Effector memory CD4-positive, alpha-beta T cell (primary cell): ENCODE measurements around the gene ENAH.
"Not testable (repeated sequence)": the region's sequence is repeated elsewhere in the genome, so short reads cannot be mapped to it uniquely, and the experiment has no call there.

Source experiments
- DNase-seq, 3 donors: peaks; one replicate each; pipeline ENCODE4 v3.0.0-alpha.2; 2020
- H3K27ac ChIP-seq: 2 replicates; pipeline ENCODE4 v1.7.0; 2013; ENCODE audit warnings: mild to moderate bottlenecking, low read length, moderate library complexity; ENCODE audit not compliant: insufficient read depth, poor library complexity, severe bottlenecking
- H3K27me3 ChIP-seq: replicated peaks from 2 replicates; pipeline ENCODE4 v1.7.0; 2013; ENCODE audit warnings: mild to moderate bottlenecking, low read length; ENCODE audit not compliant: insufficient read depth, control insufficient read depth, poor library complexity, severe bottlenecking
- H3K36me3 ChIP-seq: 2 replicates; pipeline ENCODE4 v1.7.0; 2013; ENCODE audit warnings: mild to moderate bottlenecking, low read length, moderate library complexity; ENCODE audit not compliant: control insufficient read depth, insufficient read depth
- H3K4me1 ChIP-seq: 2 replicates; pipeline ENCODE4 v1.7.0; 2013; ENCODE audit warnings: low read length, mild to moderate bottlenecking; ENCODE audit not compliant: control insufficient read depth, insufficient read depth, poor library complexity, severe bottlenecking
- H3K4me3 ChIP-seq: 2 replicates; pipeline ENCODE4 v1.7.0; 2013; ENCODE audit warnings: low read length, low read depth, mild to moderate bottlenecking; ENCODE audit not compliant: insufficient read depth, poor library complexity, severe bottlenecking
- H3K9me3 ChIP-seq: 2 replicates; pipeline ENCODE4 v1.7.0; 2013; ENCODE audit warnings: mild to moderate bottlenecking, low read length, moderate library complexity; ENCODE audit not compliant: control insufficient read depth

The ENAH gene

DNA sequence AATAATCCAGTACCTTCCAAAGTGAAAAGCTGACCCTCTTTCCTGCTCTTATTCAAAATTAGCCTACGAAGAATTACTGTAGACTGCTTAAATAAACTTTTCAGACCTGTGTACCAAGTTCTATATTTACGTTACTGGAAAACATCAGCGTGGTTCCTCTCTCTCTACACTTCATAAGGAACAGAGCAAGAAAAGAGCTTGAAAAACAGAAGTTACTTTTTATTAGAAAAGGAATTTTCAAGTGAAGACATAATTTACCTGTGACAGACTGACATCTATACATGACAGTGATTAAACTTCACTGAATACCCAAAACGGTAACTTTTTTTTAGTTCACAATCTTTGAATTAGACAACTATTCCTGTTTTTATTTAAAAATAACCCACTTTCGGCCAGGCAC, 2.7 kb downstream of the ENAH start:
- H3K9me3 ChIP-seq: no peaks in the 10 kb centered on the region
- H3K4me1 ChIP-seq: peaks cover 17% of the 10 kb centered on the region
- no peak overlapping the region for H3K27ac ChIP-seq
- no peak overlapping the region for H3K4me3 ChIP-seq
- no peaks in the 10 kb centered on the region for H3K36me3 ChIP-seq
- H3K27me3 ChIP-seq: peaks cover 10% of the 10 kb centered on the region
- DNase-seq: no peak

DNA sequence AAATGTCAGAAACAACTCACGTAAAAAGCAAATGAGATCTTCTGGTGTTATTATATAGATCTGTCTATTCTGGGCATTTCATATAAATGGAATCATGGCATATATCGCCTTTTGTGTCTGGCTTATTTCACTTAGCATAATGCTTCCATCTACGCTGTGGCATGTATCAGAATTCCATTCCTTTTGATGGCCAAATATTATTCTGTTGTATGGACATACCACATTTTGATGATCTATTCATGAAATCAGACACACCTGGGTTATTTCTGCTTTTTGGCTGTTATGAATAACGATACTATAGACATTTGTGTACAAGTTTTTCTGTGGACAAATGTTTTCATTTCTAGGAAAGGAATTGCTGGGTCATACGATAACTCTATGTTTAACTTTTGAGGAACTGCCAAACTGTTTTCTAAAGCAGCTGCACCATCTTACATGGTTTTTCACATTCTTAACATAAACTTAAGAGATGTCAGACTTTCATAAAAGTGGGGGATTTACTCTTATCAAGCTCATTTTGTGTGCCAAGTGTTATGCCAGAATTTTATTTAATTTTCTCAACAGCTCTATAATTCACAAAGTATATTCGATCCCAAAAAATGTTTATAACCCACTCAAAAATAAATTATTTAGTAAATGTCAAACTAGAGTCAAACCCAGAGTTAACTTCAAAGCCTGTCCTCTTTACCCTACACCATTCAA, 7.6 kb downstream of the ENAH start:
- no peaks in the 10 kb centered on the region for H3K4me1 ChIP-seq

GRCh38 chr1:225644666-225645065, 8.3 kb downstream of the ENAH start:
- DNase-seq: no peak

More for the DNA sequence above, 7.6 kb downstream of the ENAH start:
- no peaks in the 10 kb centered on the region for H3K36me3 ChIP-seq
- H3K4me3 ChIP-seq: no peak overlapping the region
- peaks cover 10% of the 10 kb centered on the region for H3K27me3 ChIP-seq
- H3K27ac ChIP-seq: no peak overlapping the region
- no peak for DNase-seq
- no peaks in the 10 kb centered on the region for H3K9me3 ChIP-seq

GRCh38 chr1:225642177-225642576, 10.7 kb downstream of the ENAH start:
- H3K27me3 ChIP-seq: peaks cover 2% of the 10 kb centered on the region
- no peaks in the 10 kb centered on the region for H3K36me3 ChIP-seq
- no peak overlapping the region for H3K27ac ChIP-seq
- H3K4me1 ChIP-seq: no peaks in the 10 kb centered on the region
- no peak for DNase-seq
- no peaks in the 10 kb centered on the region for H3K9me3 ChIP-seq
- H3K4me3 ChIP-seq: no peak overlapping the region

More at GRCh38 chr1:225644666-225645065, 8.3 kb downstream of the ENAH start:
- Histone ChIP-seq H3K27ac (no peak overlapping the region), H3K4me3 (no peak overlapping the region), H3K27me3 (peaks cover 10% of the 10 kb centered on the region), H3K4me1 (no peaks in the 10 kb centered on the region), H3K36me3 (no peaks in the 10 kb centered on the region), H3K9me3 (no peaks in the 10 kb centered on the region)

GRCh38 chr1:225638853-225639252, 14.1 kb downstream of the ENAH start:
- H3K4me3 ChIP-seq: no peak overlapping the region
- H3K36me3 ChIP-seq: no peaks in the 10 kb centered on the region
- no peak overlapping the region for H3K27ac ChIP-seq
- no peaks in the 10 kb centered on the region for H3K4me1 ChIP-seq
- H3K9me3 ChIP-seq: no peaks in the 10 kb centered on the region
- no peak for DNase-seq
- no peaks in the 10 kb centered on the region for H3K27me3 ChIP-seq

DNA sequence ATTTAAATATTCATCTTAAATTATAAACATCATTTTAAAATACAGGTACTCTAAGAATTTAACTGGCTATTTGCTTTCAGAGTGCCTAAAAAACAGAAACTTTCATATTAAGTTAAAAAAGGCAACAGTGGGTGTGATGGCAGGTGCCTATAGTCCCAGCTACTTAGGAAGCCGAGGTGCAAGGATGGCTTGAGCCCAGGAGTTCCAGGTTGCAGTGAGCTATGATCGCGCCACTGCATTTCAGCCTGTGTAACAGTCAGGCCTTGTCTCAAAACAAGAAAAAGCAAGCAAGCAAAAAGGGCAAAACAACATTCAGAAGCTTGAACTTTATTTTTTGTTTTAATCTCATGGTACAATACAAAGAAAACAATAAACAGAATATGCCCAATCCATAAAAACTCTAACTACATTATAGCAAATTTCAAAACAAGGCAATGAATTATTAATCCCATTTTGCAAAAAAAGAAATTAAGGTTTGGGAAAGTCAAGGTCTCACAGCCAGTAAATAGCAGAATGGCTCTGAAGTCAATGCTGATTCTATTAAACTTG, 15.2 kb downstream of the ENAH start:
- H3K4me1 ChIP-seq: no peaks in the 10 kb centered on the region
- no peaks in the 10 kb centered on the region for H3K27me3 ChIP-seq
- H3K4me3 ChIP-seq: no peak overlapping the region
- H3K36me3 ChIP-seq: no peaks in the 10 kb centered on the region
- no peaks in the 10 kb centered on the region for H3K9me3 ChIP-seq
- no peak for DNase-seq
- no peak overlapping the region for H3K27ac ChIP-seq

- not testable (repeated sequence) for H3K27me3 ChIP-seq, H3K27ac ChIP-seq, H3K4me3 ChIP-seq, H3K4me1 ChIP-seq, DNase-seq, H3K9me3 ChIP-seq, H3K36me3 ChIP-seq
These were observed 15.9 kb downstream of the ENAH start for GRCh38 chr1:225636992-225637391.

DNA sequence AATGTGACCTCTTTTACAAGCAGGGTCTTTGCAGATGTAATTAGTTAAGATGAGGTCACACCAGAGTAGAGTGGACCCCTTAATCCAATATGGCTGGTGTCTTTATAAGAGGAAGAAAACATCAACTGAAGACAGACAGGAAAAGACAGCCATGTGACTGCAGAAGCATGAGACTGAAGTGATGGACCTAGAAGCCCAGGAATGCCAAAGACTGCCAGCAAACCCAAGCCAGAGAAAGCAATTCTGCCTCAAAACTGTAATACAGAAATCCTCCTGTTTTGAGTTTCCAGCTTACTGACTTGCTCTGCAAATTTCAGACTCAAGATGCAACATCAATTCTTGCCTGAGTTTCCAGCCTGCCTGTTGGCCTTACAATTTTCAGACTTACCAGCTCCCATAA, 17.3 kb downstream of the ENAH start:
- H3K27ac ChIP-seq: no peak overlapping the region
- no peak overlapping the region for H3K4me3 ChIP-seq
- H3K36me3 ChIP-seq: no peaks in the 10 kb centered on the region
- no peaks in the 10 kb centered on the region for H3K9me3 ChIP-seq
- no peaks in the 10 kb centered on the region for H3K4me1 ChIP-seq
- no peaks in the 10 kb centered on the region for H3K27me3 ChIP-seq
- DNase-seq: no peak

DNA sequence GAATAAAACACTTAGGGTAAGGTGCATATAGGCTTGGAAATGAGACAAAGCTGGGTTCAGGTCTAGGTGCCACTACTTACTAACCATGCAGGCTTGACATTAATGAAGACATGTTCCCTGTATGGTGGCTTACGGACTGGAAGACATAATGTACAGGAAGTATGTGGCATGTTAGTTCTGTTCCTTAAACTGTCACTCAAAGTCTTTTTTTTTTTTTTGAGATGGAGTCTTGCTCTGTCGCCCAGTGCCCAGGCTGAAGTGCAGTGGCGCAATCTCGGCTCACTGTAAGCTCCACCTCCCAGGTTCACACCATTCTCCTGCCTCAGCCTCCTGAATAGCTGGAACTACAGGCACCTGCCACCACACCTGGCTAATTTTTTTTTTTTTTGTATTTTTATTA, 20.1 kb downstream of the ENAH start:
- not testable (repeated sequence) for H3K4me3 ChIP-seq, H3K4me1 ChIP-seq, H3K27me3 ChIP-seq, DNase-seq, H3K27ac ChIP-seq, H3K9me3 ChIP-seq, H3K36me3 ChIP-seq

- DNase-seq: no peak
- Histone ChIP-seq H3K27me3 (no peaks in the 10 kb centered on the region), H3K27ac (no peak overlapping the region), H3K4me1 (no peaks in the 10 kb centered on the region), H3K4me3 (no peak overlapping the region), H3K9me3 (no peaks in the 10 kb centered on the region), H3K36me3 (no peaks in the 10 kb centered on the region)
These were observed 21.8 kb downstream of the ENAH start for GRCh38 chr1:225631021-225631663.
